Epithelial cell of prostate (primary cell): Measurements from ENCODE around the gene KCNJ2.

Experiments used
- DNase-seq: peaks from one replicate; pipeline ENCODE4 v3.0.0-alpha.2; 2011; ENCODE audit warnings: low read depth, low spot score
- H3K27ac ChIP-seq: fragments of 450-650 bp; 2 replicates; pipeline ENCODE4 v1.5.1; 2017; ENCODE audit warnings: mild to moderate bottlenecking

Gene KCNJ2

GRCh38 chr17:70195091-70195490 is 25.8 kb downstream of the KCNJ2 start:
- no peak for DNase-seq
- H3K27ac ChIP-seq: no peak overlapping the region

GRCh38 chr17:70201872-70202419 is 32.6 kb downstream of the KCNJ2 start:
- H3K27ac ChIP-seq: no peak overlapping the region
- no peak for DNase-seq

GRCh38 chr17:70202840-70203239 is 33.5 kb downstream of the KCNJ2 start:
- DNase-seq: no peak
- H3K27ac ChIP-seq: no peak overlapping the region

GRCh38 chr17:70204431-70204830 is 35.1 kb downstream of the KCNJ2 start:
- no peak for DNase-seq

GRCh38 chr17:70205401-70205800 is 36.1 kb downstream of the KCNJ2 start:
- no peak overlapping the region for H3K27ac ChIP-seq
- no peak for DNase-seq

More at GRCh38 chr17:70204431-70204830, 35.1 kb downstream of the KCNJ2 start:
- H3K27ac ChIP-seq: no peak overlapping the region

- H3K27ac ChIP-seq: no peak overlapping the region
- DNase-seq: no peak
These were observed 37.2 kb downstream of the KCNJ2 start for GRCh38 chr17:70206361-70207010.

GRCh38 chr17:70207184-70207583 is 37.9 kb downstream of the KCNJ2 start:
- DNase-seq: no peak
- H3K27ac ChIP-seq: no peak overlapping the region

- DNase-seq: no peak
- no peak overlapping the region for H3K27ac ChIP-seq
These were observed 38.9 kb downstream of the KCNJ2 start for GRCh38 chr17:70208080-70208794.

- no peak for DNase-seq
- no peak overlapping the region for H3K27ac ChIP-seq
These were observed 39.7 kb downstream of the KCNJ2 start for GRCh38 chr17:70208825-70209555.

GRCh38 chr17:70215656-70216055 is 46.3 kb downstream of the KCNJ2 start:
- DNase-seq: no peak
- H3K27ac ChIP-seq: no peak overlapping the region

- no peak overlapping the region for H3K27ac ChIP-seq
- DNase-seq: no peak
These were observed 48.2 kb downstream of the KCNJ2 start for GRCh38 chr17:70217571-70217970.

GRCh38 chr17:70225276-70225675 is 55.9 kb downstream of the KCNJ2 start:
- no peak for DNase-seq
- no peak overlapping the region for H3K27ac ChIP-seq
